ENCODE results near the gene RIC3.

Gene RIC3

DNA sequence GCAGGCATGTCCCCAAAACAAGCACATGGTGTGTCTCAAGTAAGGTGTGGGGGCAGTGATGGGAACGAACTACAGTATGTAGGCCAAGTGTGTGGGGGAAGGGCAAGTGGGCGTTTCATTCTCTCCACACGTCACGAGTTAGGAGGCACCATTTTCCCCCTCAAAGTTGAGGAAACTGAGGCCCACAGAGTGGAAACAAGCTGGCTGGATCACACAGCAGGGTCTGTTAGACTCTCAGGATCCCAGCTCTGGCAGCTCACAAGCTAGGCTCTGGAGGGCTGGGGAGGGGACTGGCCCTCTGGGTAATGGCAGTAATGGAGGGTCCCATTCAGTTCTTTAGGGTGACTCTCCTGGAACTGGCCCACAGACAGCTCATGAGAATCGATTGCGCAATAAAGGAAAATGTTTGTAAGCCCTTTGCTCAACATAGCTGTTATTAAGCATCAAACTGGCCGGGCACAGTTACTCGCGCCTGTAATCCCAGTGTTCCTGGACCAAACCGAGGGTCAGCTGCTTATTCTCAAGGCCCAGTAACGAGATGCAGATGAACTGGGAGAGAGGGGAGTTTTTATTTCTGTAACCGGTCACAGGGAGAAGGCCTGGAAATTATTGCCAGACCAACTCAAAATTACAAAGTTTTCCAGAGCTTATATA, 111.9 kb downstream of the RIC3 start:
- TF ChIP-seq ZNF8 (CRISPR knock-in tag; IDR thresholded peaks at IDR 0.05) (no peak), BACH2 (CRISPR knock-in tag; IDR thresholded peaks at IDR 0.05; ENCODE audit: borderline replicate concordance) (no peak), TCF4 (CRISPR knock-in tag; IDR thresholded peaks at IDR 0.05; ENCODE audit: borderline replicate concordance) (peak; percentile 56; the same call in 1 of the 2 replicates), GLIS3 (CRISPR knock-in tag; IDR thresholded peaks at IDR 0.05) (no peak), OSR1 (CRISPR knock-in tag; IDR thresholded peaks at IDR 0.05) (no peak), ISL1 (CRISPR knock-in tag; IDR thresholded peaks at IDR 0.05) (0 out of 2 replicates have a peak, but pooled peaks have one; percentile 30), ZNF70 (CRISPR knock-in tag; IDR thresholded peaks at IDR 0.05) (no peak), ESRRG (CRISPR knock-in tag; IDR thresholded peaks at IDR 0.05) (no peak)
- TF ChIP-seq, protein P1, sequence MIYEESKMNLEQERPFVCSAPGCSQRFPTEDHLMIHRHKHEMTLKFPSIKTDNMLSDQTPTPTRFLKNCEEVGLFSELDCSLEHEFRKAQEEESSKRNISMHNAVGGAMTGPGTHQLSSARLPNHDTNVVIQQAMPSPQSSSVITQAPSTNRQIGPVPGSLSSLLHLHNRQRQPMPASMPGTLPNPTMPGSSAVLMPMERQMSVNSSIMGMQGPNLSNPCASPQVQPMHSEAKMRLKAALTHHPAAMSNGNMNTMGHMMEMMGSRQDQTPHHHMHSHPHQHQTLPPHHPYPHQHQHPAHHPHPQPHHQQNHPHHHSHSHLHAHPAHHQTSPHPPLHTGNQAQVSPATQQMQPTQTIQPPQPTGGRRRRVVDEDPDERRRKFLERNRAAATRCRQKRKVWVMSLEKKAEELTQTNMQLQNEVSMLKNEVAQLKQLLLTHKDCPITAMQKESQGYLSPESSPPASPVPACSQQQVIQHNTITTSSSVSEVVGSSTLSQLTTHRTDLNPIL (CRISPR knock-in tag; IDR thresholded peaks at IDR 0.05; ENCODE audit: low read depth), result no peak
- peak; percentile 70 for ATAC-seq
